22Rv1 (cell line): ENCODE data around the gene SBSN.

Experiments used
- CTCF ChIP-seq: fragments of 450-650 bp; IDR thresholded peaks from 2 replicates; pipeline ENCODE4 v1.5.1; 2017; ENCODE audit warnings: mild to moderate bottlenecking
- ZFX ChIP-seq: fragments of 450-650 bp; IDR thresholded peaks from 2 replicates; pipeline ENCODE4 v1.6.1; 2017; ENCODE audit warnings: antibody characterized with exemption, borderline replicate concordance

GRCh38 chr19:35533201-35533821 lies 5.2 kb upstream of the SBSN start, which contains the start of gene GAPDHS:
- TF ChIP-seq CTCF (no peak), ZFX (no peak)
